Measurements from ENCODE around the gene SGK1. TPM values are rescaled to one million over a fixed set of nuclear protein-coding genes. Genes with fewer than 3 reads are reported as not detected.
"Not testable (repeated sequence)": the region's sequence is repeated elsewhere in the genome, so short reads cannot be mapped to it uniquely, and the experiment has no call there.

The SGK1 gene
- total RNA-seq, 1 donor from 2014 or later: 50.2 TPM

DNA sequence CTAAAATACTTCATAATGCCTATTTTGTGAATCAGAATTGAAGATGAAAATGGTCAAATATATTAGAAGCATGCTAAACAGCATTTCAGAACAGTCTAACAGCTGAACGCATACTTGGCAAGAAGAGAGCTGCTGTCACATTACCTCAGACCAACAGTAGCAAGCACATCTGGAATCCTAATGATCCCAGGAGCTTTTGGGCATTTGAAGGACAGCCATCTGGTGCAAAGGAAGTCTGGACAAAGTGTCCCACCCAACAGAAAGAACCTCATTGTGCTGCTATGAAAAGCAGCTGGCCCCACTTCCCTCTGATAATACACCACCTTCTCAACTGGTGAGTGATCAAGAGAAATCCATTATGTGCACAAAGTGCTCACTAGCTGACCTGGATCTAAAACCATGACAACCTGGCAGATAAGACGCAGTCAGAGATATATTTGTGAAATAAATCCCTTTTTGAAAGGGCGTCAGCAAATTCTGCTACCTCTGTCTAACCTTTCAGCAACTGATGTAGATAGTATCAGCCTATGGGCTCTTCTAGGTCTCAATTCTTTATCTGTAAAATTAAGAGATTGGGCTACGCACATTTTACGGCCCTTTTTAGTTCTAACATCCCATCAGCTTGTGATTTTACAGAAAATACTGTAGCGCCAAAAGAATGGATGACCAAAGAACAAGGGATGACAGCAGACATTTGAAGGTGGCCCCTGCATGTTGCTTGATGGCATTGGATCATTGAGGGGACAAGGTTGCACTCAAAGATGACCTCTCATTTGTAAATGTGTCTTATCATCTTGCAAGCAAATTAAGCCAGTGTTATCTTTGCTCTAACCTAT is 78.7 kb downstream of the SGK1 start:
- no peak for DNase-seq (ENCODE audit: low spot score)
- intact Hi-C loops (cut with micrococcal nuclease): no loop called here
- H3K27ac Mint-ChIP-seq: peak overlapping the region; percentile 18
- H3K36me3 Mint-ChIP-seq (ENCODE audit: low read depth): peaks cover 9% of the 10 kb centered on the region
- peaks cover 47% of the 10 kb centered on the region for H3K4me1 Mint-ChIP-seq (ENCODE audit: low read depth)
- peak overlapping the region; percentile 56 for H3K4me3 Mint-ChIP-seq
- peaks cover 4% of the 10 kb centered on the region for H3K9me3 Mint-ChIP-seq
- H3K27me3 Mint-ChIP-seq (ENCODE audit: insufficient read depth): no peaks in the 10 kb centered on the region

DNA sequence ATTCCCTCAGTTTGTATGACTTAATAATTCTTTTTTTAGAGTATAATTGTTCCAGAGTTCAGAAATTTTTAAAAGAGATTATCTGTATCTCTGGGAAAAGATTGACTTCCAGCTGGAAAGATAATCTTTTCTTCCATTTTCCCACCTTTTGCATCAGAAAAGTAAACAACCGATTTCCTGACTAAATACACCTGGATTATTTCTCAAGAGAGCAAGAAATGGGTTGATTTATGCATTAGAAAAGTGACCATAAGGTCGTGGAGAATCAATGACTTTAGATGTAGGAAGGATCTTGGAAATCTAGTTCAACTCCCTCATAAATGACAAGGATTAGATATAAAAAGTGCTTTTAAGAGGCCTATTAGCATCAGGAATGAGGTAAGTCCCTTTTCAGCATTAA is 79.9 kb downstream of the SGK1 start:
- intact Hi-C loops (cut with micrococcal nuclease): no loop called here
- peaks cover 51% of the 10 kb centered on the region for H3K4me1 Mint-ChIP-seq (ENCODE audit: low read depth)
- H3K9me3 Mint-ChIP-seq: peaks cover 9% of the 10 kb centered on the region
- H3K27ac Mint-ChIP-seq: no peak overlapping the region
- no peaks in the 10 kb centered on the region for H3K27me3 Mint-ChIP-seq (ENCODE audit: insufficient read depth)
- no peak for DNase-seq (ENCODE audit: low spot score)
- H3K4me3 Mint-ChIP-seq: no peak overlapping the region
- H3K36me3 Mint-ChIP-seq (ENCODE audit: low read depth): peaks cover 11% of the 10 kb centered on the region

DNA sequence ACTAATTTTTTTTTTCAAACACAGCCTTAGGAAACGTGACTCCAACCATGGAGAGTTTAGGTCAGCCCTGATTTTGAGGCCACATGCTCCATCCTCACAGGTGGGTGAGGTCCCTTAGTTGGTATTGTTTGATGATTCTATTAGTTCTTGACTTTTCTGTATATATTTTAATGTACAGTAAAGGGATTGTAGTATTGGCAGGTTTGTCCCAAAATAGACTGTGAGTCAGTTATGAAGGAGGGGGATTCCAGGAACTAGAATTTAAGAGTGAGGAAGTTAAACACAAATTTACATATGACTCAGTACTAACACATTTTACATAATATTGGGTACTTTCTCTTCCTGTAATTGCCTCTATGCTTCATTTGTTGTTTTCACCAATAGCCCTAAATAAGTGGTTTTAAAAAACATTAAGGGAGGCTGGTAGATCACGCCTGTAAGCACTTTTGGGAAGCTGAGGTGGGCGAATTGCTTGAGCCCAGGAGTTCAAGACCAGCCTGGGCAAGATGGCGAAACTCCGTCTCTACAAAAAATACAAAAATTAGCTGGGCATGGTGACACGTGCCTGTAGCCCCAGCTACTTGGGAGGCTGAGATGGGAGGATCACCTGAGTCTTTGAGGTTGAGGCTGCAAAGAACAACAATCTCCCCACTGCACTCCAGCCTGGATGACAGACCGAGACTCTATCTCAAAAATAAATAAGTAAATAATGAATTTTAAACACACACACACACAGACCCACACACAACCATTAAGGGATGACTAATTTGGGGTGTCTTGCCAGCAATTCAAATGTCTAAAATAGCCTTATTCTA is 81.8 kb downstream of the SGK1 start:
- peaks cover 9% of the 10 kb centered on the region for H3K36me3 Mint-ChIP-seq (ENCODE audit: low read depth)
- no peak for DNase-seq (ENCODE audit: low spot score)
- peak overlapping the region; percentile 85 for H3K27ac Mint-ChIP-seq
- peaks cover 52% of the 10 kb centered on the region for H3K4me1 Mint-ChIP-seq (ENCODE audit: low read depth)
- H3K9me3 Mint-ChIP-seq: peaks cover 5% of the 10 kb centered on the region
- no peaks in the 10 kb centered on the region for H3K27me3 Mint-ChIP-seq (ENCODE audit: insufficient read depth)
- intact Hi-C loops (cut with micrococcal nuclease): loop anchor here (1.0 kb wide), 6 partner anchors 11 to 201 kb away; no protein-coding TSS in a partner anchor
- peak overlapping the region; percentile 17 for H3K4me3 Mint-ChIP-seq

DNA sequence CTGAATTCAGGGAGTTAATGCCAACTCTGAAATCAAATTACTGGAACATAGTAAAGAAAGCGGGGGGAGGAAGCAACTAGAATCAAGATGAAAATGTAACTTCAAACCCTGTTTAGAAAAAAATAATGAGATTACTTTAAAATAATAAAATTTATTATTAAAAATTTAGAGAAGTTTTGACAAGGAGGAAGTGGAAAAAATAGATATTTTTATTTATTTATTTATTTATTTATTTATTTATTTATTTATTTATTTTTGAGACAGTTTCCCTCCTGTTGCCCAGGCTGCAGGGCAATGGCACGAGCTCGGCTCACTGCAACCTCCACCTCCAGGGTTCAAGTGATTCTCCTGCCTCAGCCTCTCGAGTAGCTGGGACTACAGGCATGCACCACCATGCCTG is 82.6 kb downstream of the SGK1 start:
- DNase-seq (ENCODE audit: low spot score); intact Hi-C loops (cut with micrococcal nuclease); H3K9me3 Mint-ChIP-seq; H3K27me3 Mint-ChIP-seq (ENCODE audit: insufficient read depth); H3K36me3 Mint-ChIP-seq (ENCODE audit: low read depth); H3K4me3 Mint-ChIP-seq: not testable (repeated sequence)
- H3K4me1 Mint-ChIP-seq (ENCODE audit: low read depth): peaks cover 45% of the 10 kb centered on the region
- H3K27ac Mint-ChIP-seq: peak overlapping the region; percentile 85

DNA sequence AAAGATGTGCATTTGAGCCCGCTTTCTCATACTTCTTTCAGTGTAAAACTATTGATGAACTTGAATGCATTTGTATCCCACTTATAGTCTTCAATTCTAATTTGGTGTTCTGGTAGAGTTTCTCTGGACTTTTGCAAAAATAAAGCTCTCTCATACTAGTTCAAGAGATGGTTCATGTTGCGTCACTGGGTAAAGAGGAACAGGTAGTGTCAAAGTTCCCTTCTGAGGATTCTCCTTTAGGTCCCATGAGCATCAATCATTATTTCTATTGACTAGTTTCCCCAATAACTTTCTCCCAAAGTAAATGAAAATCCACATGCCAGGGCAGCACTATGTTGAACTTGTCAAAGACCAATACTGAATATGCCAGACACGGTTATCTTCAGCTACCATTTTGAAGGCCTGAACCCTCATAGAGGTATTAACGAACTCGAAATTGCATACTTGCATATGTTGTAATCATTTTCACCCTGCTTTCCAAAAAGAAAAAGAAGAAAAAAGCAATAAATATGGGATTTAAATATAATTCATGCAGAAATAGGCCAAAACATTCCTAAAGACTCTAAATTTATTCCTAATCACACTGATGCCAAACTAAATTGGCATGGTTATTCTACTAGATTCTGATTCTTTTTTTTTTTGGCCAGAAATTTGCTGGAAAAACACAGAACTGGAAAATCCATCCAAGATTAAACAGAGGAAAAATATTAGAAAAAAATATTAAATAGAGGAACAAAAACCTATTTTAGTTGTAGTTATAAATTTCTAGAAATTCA is 84.5 kb downstream of the SGK1 start:
- Mint-ChIP-seq H3K27ac (no peak overlapping the region), H3K9me3 (peaks cover 5% of the 10 kb centered on the region), H3K4me3 (no peak overlapping the region), H3K36me3 (ENCODE audit: low read depth) (peaks cover 6% of the 10 kb centered on the region), H3K4me1 (ENCODE audit: low read depth) (peaks cover 30% of the 10 kb centered on the region), H3K27me3 (ENCODE audit: insufficient read depth) (no peaks in the 10 kb centered on the region)
- intact Hi-C loops (cut with micrococcal nuclease): no loop called here
- DNase-seq (ENCODE audit: low spot score): no peak

DNA sequence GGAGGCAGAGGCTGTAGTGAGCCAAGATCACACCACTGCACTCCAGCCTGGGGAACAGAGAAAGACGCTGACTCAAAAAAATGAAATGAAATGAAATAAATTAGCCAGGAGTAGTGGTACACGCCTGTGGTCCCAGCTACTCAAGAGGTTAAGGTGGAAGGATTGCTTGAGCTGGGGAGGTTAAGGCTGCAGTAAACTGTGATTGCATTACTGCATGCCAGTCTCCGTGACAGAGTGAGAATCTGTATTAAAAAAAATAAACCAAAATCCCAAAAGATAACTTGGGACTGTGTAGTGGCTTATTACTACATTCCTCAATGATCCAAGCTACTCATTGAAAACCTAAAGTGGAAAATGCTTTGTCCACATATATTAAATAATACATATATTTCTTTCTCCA is 87.0 kb downstream of the SGK1 start:
- Mint-ChIP-seq H3K4me1 (ENCODE audit: low read depth) (peaks cover 16% of the 10 kb centered on the region), H3K36me3 (ENCODE audit: low read depth) (peaks cover 6% of the 10 kb centered on the region), H3K27me3 (ENCODE audit: insufficient read depth) (no peaks in the 10 kb centered on the region), H3K27ac (no peak overlapping the region), H3K4me3 (no peak overlapping the region), H3K9me3 (peaks cover 5% of the 10 kb centered on the region)
- no peak for DNase-seq (ENCODE audit: low spot score)
- intact Hi-C loops (cut with micrococcal nuclease): no loop called here

DNA sequence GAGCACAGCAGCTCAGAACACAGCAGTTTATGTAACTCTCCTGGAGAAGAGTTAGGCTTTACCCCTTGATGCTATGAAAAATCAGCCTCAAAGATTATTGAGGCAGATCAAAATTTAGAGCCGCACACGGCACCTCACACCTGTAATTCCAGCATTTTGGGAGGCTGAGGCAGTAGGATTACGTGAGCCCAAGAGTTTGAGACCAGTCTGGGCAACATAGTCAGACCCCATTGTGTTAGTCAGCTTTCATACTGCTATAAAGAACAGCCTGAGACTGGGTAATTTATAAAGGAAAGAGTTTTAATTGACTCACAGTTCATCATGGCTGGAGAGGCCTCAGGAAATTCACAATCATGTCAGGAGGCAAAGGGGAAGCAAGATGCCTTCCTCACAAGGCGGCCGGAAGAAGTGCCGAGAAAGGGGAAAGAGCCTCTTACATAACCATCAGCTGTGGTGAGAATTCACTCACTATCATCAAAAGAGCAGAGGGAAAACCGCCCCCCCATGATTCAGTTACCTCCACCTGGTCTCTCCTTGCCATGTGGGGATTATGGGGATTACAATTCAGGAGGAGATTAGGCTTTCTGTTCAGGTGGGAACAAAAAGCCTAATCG is 87.7 kb downstream of the SGK1 start:
- Mint-ChIP-seq H3K27me3 (ENCODE audit: insufficient read depth) (no peaks in the 10 kb centered on the region), H3K36me3 (ENCODE audit: low read depth) (peaks cover 6% of the 10 kb centered on the region), H3K27ac (peak overlapping the region; percentile 35), H3K4me3 (peak overlapping the region; percentile 4), H3K4me1 (ENCODE audit: low read depth) (peaks cover 11% of the 10 kb centered on the region), H3K9me3 (peaks cover 5% of the 10 kb centered on the region)
- intact Hi-C loops (cut with micrococcal nuclease): no loop called here
- no peak for DNase-seq (ENCODE audit: low spot score)

DNA sequence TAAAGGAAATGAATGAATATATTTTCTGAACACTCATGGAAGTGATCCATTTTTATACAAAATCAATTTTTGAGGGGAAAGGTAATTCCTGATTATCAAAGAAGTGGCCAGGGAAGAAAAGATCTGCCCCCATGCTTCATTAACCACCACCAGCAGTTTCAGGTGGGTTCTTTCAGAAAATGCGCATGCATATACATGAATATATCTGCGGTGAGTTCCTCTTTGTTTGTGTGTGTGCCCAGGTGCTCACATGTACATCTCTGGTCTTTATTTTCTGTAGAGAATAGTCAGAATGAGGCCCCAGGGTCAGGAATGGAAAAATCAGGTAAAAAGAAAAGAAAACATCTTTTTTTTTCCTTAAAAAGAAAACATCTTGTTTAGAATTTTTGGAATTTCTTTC is 88.4 kb downstream of the SGK1 start:
- intact Hi-C loops (cut with micrococcal nuclease): no loop called here
- Mint-ChIP-seq H3K27me3 (ENCODE audit: insufficient read depth) (no peaks in the 10 kb centered on the region), H3K4me1 (ENCODE audit: low read depth) (peaks cover 5% of the 10 kb centered on the region), H3K36me3 (ENCODE audit: low read depth) (peaks cover 6% of the 10 kb centered on the region), H3K9me3 (peaks cover 5% of the 10 kb centered on the region), H3K4me3 (no peak overlapping the region), H3K27ac (no peak overlapping the region)
- no peak for DNase-seq (ENCODE audit: low spot score)

DNA sequence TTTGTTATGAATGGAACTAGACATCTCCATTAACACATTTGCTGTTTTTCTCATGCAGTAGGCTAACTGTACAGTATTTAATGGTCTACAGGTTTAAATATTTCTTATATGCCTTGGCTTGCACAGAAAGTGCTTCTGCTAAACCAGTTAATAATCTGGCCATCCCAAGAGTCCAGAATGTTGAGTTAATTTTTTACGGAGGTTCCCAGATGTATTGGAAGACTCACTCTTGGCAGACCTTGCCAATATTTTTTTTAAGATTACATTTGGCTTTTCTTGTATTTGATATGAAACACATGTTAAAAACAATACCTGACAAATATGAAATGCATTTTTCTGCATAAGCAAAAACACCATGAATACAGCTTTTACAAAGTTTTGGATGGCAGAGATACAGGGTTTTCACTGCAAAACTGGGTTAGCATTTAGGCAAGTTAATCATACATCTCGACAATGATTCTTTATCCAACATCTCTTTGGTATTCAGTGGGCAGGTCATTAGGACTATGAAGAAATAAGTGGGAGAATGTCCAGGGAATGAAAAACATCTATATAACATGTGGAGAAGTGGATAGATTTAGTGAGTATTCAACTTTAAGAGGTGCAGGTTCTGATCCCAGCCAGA is 94.0 kb downstream of the SGK1 start:
- no peak overlapping the region for H3K4me3 Mint-ChIP-seq
- H3K36me3 Mint-ChIP-seq (ENCODE audit: low read depth): peaks cover 3% of the 10 kb centered on the region
- no peaks in the 10 kb centered on the region for H3K4me1 Mint-ChIP-seq (ENCODE audit: low read depth)
- no peak overlapping the region for H3K27ac Mint-ChIP-seq
- DNase-seq (ENCODE audit: low spot score): no peak
- intact Hi-C loops (cut with micrococcal nuclease): no loop called here
- no peaks in the 10 kb centered on the region for H3K27me3 Mint-ChIP-seq (ENCODE audit: insufficient read depth)
- no peaks in the 10 kb centered on the region for H3K9me3 Mint-ChIP-seq

DNA sequence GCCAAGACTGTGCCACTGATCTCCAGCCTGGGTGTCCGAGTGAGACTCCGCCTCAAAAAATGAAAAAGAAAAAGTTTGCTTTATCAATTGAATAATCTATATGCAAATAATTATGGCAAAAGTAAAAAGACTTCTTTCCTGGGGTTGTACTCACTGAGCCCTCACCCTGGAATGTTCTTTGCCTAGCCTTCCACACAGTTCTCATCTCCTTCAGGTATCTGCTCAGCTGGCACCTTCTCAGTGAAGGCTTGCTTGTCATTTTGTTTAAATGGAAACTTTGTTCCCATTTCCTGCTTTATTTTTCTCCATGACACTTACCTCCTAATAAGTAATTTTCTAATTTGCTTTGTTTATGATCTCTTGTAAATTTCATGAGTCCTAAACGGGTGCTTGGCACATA is 96.7 kb downstream of the SGK1 start:
- Mint-ChIP-seq H3K4me1 (ENCODE audit: low read depth) (no peaks in the 10 kb centered on the region), H3K4me3 (no peak overlapping the region), H3K27ac (no peak overlapping the region), H3K36me3 (ENCODE audit: low read depth) (peaks cover 6% of the 10 kb centered on the region), H3K9me3 (no peaks in the 10 kb centered on the region), H3K27me3 (ENCODE audit: insufficient read depth) (no peaks in the 10 kb centered on the region)
- no peak for DNase-seq (ENCODE audit: low spot score)
- intact Hi-C loops (cut with micrococcal nuclease): no loop called here

DNA sequence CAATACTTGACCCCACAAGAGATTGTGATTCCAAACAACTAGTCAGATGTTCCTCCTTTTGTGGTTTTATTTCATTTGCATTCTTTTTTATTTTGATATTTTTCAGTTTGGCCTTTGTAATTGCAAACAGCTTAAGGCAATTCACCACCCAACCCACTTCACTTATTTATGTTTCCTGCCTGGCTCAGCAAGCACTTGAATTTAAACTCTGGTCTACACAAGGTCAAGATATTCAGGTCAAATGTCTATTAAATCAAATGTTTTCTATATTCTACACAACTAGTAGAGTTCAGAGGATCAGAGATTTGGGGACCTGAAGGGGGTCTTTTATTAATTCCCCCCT is 100.1 kb downstream of the SGK1 start:
- no peaks in the 10 kb centered on the region for H3K9me3 Mint-ChIP-seq
- DNase-seq (ENCODE audit: low spot score): no peak
- H3K4me3 Mint-ChIP-seq: no peak overlapping the region
- H3K27me3 Mint-ChIP-seq (ENCODE audit: insufficient read depth): no peaks in the 10 kb centered on the region
- no peak overlapping the region for H3K27ac Mint-ChIP-seq
- H3K4me1 Mint-ChIP-seq (ENCODE audit: low read depth): no peaks in the 10 kb centered on the region
- intact Hi-C loops (cut with micrococcal nuclease): no loop called here
- peaks cover 5% of the 10 kb centered on the region for H3K36me3 Mint-ChIP-seq (ENCODE audit: low read depth)

DNA sequence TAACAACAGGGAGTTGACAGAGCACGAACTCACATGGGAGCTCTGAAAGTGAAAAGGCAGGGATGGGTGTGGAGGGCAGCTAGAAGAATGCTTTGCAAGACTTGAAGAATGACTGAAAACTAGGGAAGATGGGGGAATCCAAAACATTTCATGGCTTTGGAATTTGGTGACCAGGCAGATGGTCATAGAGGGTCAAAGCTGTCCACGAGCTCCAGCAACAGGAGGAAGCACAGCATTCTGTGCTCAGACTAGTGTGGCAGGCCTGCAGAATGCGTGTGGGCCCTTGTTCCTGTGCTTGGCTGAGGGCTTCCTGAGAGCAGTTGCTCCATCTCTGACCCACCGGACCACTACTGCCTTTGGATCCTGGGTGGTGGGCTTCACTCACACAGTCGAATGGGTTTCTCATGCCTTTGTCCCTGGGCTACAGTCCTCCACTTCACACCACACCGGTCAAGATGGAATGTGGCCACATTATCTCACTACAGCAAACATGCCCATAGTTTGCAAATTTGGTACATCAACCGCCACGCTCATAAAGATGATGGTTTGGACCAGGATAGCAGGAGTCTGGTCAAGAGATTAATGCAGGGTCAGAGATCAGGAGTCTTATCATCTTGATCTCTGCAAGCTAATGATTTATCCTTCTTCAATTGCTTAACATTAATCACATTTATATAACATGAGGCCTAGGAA is 100.7 kb downstream of the SGK1 start:
- intact Hi-C loops (cut with micrococcal nuclease): no loop called here
- Mint-ChIP-seq H3K27ac (no peak overlapping the region), H3K36me3 (ENCODE audit: low read depth) (peaks cover 5% of the 10 kb centered on the region), H3K9me3 (no peaks in the 10 kb centered on the region), H3K4me1 (ENCODE audit: low read depth) (no peaks in the 10 kb centered on the region), H3K4me3 (no peak overlapping the region), H3K27me3 (ENCODE audit: insufficient read depth) (peaks cover 1% of the 10 kb centered on the region)
- no peak for DNase-seq (ENCODE audit: low spot score)
